ENCODE data around the gene EZH1.

DNA sequence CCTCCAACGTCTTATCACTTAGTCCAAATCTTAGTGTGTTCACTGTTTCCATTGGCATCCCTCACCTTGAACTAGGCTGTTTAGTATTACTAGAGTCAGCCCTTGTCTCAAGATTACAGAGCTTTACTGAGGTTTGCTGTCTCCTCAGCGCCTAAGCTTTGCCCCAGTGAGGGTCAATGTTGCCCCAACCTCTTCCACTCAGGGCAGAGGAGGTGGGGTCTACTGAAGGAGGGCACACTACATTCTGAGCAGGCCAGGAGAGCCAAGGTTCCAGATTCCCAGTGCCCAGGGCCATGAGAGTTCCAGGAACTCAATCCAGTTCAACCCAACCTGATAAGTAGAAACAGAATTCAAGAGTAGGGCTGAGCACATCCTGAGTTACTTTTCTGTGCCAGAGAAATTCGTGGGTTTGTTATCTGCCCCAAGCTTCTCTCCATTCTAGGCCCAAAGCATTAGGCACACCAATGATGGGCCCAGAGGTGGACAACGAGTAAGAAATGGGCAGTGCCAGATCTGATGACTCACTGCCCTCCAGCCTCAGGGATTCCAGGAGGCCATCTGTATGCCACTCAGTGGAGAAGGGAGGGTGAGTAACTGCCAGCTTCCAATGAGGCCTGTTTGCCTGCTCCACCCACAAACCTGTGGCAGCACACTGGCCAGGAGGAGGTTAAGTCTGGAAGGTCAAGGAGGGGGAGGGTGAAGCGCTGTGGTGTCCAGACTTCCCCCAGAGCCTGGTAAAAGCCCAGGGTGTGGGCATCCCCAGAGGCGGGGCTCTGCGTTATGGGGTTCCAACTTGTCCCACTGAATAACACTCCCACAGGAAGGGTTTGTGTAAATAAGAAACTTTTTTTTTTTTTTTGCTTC lies 77.5 kb downstream of the EZH1 start:
- TF ChIP-seq, protein P1, sequence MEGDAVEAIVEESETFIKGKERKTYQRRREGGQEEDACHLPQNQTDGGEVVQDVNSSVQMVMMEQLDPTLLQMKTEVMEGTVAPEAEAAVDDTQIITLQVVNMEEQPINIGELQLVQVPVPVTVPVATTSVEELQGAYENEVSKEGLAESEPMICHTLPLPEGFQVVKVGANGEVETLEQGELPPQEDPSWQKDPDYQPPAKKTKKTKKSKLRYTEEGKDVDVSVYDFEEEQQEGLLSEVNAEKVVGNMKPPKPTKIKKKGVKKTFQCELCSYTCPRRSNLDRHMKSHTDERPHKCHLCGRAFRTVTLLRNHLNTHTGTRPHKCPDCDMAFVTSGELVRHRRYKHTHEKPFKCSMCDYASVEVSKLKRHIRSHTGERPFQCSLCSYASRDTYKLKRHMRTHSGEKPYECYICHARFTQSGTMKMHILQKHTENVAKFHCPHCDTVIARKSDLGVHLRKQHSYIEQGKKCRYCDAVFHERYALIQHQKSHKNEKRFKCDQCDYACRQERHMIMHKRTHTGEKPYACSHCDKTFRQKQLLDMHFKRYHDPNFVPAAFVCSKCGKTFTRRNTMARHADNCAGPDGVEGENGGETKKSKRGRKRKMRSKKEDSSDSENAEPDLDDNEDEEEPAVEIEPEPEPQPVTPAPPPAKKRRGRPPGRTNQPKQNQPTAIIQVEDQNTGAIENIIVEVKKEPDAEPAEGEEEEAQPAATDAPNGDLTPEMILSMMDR (IDR thresholded peaks at IDR 0.05; ENCODE audit: poor library complexity, severe bottlenecking): no peak
- TF ChIP-seq RAD21 (conservative IDR thresholded peaks at IDR 0.05): no peak
- TF ChIP-seq, protein P2, sequence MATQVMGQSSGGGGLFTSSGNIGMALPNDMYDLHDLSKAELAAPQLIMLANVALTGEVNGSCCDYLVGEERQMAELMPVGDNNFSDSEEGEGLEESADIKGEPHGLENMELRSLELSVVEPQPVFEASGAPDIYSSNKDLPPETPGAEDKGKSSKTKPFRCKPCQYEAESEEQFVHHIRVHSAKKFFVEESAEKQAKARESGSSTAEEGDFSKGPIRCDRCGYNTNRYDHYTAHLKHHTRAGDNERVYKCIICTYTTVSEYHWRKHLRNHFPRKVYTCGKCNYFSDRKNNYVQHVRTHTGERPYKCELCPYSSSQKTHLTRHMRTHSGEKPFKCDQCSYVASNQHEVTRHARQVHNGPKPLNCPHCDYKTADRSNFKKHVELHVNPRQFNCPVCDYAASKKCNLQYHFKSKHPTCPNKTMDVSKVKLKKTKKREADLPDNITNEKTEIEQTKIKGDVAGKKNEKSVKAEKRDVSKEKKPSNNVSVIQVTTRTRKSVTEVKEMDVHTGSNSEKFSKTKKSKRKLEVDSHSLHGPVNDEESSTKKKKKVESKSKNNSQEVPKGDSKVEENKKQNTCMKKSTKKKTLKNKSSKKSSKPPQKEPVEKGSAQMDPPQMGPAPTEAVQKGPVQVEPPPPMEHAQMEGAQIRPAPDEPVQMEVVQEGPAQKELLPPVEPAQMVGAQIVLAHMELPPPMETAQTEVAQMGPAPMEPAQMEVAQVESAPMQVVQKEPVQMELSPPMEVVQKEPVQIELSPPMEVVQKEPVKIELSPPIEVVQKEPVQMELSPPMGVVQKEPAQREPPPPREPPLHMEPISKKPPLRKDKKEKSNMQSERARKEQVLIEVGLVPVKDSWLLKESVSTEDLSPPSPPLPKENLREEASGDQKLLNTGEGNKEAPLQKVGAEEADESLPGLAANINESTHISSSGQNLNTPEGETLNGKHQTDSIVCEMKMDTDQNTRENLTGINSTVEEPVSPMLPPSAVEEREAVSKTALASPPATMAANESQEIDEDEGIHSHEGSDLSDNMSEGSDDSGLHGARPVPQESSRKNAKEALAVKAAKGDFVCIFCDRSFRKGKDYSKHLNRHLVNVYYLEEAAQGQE (IDR thresholded peaks at IDR 0.05; ENCODE audit: borderline replicate concordance): no peak
